Measurements from ENCODE around the gene CAMSAP1.

DNA sequence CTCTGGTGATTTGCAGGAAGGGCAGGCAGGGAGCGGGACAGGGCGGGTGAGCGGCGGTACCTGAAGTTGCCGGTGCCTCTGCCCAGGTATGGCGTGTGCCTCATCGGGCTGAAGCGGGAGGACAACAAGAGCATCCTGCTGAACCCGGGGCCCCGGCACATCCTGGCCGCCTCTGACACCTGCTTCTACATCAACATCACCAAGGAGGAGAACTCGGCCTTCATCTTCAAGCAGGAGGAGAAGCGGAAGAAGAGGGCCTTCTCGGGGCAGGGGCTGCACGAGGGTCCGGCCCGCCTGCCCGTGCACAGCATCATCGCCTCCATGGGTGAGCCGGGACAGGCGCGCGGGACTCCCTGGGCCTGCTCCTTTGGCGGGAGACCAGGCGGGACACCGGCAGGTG, 136.6 kb downstream of the CAMSAP1 start:
- no peak for TF ChIP-seq CREBBP (IDR thresholded peaks at IDR 0.05; ENCODE audit: low read depth, low read length)
- no peak for TF ChIP-seq ZBTB1 (CRISPR knock-in tag; IDR thresholded peaks at IDR 0.05; ENCODE audit: borderline replicate concordance, low read depth)
